ENCODE results near the gene RIBC1.
"Not testable (repeated sequence)": the region's sequence is repeated elsewhere in the genome, so short reads cannot be mapped to it uniquely, and the experiment has no call there.

RIBC1 gene

DNA sequence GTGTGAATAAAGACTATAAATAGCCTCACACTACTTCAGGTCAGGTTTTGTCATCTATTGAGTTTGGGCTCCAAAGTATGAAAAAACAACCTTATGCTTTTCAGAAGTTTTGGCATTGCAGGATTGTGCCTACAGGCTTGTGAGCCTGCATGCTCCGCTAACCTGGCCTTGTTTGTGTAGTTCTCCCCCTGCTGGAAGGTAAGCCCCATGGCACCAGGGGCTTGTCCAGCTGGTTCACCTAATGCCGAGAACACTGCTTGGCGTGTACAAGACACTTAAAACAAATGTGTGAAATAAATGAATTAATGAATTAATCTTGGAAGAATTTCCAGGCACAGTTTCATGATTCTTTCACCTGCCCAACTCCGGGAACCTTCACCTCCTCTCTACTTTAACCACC, 13.3 kb downstream of the RIBC1 start:
- DNase-seq (ENCODE audit: low read depth in 2 of 2, low spot score in 1 of 2) = no peak

DNA sequence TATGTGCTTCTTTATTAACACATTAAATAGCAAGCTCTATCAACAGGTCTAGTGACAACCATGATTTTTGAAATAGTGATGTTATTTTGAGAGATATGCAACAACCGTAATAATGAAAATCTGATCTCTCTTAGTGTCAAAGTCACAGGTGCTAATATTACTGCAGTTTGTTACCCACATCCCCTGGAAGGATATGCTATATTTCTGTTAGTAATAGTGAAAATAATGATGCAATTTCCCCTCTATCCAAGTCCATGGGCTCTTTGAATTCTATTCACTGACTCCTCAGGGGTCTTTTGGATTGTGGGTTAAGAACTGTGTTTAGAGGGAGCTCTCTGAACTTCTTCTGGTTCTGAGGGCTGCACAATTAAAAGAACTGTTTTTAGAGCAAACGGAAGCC, 14.5 kb downstream of the RIBC1 start:
- DNase-seq (ENCODE audit: low read depth in 2 of 2, low spot score in 1 of 2) = no peak

DNA sequence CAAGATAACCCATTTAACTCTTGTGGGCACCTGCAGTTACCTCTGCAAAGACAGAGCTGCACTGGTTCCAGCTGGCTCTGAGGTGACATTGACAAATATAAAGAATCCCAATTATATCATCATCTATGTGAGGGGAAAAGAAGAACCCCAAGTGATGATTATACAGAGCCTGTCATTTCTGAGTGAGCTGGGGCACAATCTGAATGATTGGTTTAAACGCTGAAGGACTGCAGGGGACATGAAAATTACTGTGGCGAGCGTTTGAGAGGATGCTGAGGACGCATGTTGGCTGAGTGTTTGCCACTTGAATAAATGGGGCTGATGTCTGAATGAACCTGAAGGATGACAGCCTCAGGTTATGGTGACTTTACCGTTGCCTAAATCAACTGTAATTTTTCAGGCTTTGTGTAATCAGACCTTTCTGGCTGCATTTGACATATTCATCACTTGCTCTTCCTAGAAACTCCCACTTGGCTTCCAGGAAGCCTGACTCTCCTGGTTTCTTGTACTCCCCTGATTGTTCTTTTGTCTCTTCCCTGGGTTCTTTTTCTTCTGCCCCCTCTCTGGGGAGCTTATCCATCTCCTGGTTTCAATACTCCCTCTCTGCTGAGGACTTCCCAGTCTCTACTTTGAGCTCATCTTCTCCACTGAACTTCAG, 15.6 kb downstream of the RIBC1 start:
- no peak for DNase-seq (ENCODE audit: low read depth in 2 of 2, low spot score in 1 of 2)

DNA sequence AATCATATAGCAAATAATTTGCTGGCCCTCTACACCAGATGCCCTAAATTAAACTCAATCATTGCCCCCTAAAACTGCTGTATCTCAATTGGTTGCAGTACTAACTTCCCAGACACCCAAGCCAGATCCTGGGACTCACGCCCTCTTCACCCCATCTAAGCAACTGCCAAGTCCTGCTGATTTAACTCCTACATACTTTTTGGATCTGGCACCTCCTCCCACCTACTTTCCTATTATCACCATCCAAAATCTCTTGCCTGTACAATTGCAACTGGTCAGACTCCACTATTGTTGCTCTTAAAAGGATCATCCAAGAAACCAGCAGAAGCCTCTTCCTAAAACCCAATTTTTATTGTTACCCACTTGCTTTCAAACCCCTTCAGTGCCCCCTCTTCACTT, 16.2 kb downstream of the RIBC1 start:
- no peak for DNase-seq (ENCODE audit: low read depth in 2 of 2, low spot score in 1 of 2)

DNA sequence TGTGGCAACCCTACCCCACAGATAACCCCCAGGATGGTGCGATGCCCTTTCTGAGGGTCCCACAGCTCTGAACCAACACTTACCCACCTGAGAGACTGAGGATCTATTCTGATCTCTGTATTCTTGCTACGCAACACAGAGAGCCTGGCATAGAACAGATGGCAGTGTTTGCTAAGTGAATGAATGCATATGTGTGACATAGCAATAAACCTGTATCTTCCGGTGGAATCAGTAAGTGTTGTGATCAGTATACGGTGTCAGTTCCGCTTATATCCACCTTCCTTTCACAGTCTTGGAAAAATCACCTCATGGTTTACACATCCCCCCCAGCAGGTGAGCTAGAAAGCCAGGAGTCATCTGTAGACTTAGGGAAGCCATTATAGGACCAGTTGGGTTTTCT, 17.4 kb downstream of the RIBC1 start:
- no peak for DNase-seq (ENCODE audit: low read depth in 2 of 2, low spot score in 1 of 2)

DNA sequence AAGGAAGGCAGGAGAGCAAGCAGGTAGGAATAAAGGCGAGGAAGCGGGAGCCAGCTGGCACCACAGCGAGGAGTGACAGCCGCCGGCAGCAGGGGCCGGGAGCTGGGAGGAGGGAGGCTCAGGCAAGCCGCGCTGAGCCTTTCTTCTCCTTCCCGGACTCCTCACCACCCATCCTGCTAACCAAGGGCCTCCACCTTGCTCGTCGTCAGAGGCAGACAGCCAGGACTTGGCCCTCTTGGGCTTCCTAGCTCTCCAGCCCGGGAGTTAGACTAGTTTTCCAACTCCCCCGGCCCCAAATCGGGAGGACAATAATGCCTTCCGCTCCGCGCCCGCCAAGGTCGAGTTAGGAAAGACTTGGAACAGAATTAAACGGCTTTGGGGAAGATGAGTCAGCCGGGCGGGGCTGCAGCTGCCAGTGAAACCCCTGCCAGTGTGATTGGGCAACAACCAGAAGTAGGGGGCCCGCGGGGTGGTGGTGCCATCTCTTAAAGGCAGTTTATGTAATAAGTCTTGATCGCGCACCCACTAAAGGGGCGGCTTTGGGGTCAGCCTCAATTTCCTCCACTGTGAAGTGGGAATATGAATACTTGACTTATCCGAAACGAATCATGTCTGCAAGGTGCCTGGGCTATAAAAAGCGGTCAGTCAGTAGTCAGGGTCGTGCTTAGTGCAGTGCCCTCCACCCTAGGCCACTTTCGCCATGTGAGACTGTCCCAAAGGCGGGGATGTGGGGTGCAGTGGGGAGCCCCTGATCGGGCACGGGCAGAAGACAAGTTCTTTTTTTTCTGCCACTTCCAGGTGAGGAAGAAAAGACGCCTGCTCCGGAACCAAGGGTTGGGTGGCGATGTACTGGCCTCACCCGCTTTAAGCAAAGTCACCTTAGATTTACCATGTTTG, 18.2 kb downstream of the RIBC1 start:
- DNase-seq (ENCODE audit: low read depth in 2 of 2, low spot score in 1 of 2) = no peak

DNA sequence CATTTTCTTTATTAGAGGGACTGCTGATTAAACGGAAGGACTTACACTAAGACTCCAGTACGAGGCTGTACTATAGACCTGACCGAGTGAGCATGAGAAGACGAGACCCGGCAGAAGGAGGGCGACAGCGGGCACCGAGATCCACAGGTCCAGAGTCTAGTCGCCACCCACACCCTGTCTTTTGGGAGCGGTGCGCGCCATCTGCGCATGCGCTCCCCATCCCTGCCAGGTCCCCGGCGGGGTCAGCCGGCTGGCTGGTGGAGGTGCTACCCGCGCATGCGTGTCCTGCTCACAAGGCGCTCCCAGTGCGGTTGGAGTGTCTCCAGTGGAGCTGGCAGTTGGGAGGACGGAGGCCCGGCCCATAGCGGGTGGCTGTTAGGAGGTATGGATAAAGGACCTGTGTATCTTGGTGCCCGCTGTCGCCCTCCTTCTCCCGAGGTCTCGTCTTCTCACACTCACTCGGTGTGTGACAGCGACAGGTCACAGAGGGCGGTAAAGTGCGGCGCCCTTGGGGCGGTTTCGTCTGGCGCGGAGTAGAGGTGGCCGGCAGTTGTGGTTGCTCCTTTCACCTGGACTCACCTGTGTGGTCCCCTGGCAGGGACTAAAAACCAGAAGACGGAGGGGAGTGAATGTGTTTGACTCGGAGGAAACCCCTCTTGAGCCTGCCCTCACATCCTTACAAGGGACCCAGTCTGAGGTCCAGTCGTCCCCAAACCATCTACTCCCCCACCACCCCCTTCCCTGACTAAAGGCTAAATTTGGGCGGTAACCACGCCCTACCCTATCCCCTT, 19.1 kb downstream of the RIBC1 start:
- DNase-seq (ENCODE audit: low read depth in 2 of 2, low spot score in 1 of 2) = peak; percentile 24 to 57

DNA sequence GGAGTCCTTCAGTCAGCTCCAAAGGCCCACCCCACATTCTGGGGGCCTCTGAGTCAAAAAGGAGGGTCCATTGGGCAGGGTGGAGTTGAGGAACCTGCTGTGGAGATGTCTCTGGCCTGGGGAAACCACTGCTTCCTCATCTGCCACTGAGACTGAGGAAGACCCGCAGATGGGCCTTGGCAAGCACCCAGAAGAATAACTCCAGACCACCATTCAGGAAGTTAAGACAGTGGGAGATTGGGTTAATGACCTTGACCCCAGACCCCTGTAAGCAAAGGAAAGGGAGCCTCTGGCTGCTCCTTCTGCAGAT, 19.6 kb downstream of the RIBC1 start:
- no peak for DNase-seq (ENCODE audit: low read depth in 2 of 2, low spot score in 1 of 2)

DNA sequence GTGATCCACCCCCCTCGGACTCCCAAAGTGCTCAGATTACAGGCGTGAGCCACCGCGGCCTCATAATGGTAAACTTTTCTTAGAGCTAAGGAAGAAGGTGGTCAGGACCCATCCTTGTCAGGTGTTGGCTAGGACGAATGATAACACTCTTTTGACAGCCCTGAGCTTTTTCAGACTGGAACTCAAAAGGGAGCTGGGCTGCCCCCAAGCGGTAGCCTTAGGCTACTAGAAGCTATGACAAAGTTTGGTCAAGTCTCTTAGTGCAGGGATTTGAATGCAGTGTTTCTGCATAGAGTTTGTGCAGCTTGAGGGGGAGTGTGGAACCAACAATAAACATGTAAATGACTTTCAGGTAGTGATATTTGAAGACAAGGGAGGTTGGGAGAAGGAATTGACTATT, 23.3 kb downstream of the RIBC1 start:
- DNase-seq (ENCODE audit: low read depth in 2 of 2, low spot score in 1 of 2) = no peak

DNA sequence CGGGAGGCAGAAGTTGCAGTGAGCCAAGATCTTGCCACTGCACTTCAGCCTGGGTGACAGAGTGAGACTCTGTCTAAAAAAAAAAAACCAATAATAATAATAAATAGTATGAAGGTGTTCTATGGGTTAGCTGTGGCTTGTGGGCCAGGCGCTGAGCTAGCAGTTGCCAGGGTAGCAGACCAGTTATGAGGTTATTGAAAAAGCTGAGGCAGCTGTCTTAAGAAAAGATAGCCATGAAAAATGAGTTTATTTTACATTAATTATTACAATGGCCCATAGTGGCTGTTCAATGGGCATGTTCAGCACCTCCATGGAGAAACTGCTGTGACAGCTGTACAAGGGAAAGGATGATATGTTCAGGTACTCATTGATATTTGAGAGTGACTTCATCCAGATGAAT, 24.8 kb downstream of the RIBC1 start:
- DNase-seq (ENCODE audit: low read depth in 2 of 2, low spot score in 1 of 2) = no peak

DNA sequence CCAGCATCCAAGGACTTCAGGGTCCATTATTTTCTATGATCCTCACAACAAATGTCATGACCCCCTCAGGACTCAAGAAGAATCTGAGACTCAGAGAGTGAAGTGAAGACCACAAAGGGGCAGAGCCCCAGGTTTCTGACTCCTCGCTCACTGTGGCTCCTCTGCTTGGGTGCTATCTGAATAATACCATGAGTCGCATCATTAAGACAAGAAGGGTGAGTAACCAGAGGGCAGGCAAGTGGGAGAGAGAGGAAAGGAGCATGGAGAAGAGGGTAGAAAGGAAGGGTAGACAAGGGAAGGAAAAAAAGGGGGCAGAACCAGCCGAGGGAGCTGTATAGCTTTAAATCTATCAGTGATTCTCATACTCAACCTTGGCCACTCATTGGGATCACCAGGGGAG, 27.0 kb downstream of the RIBC1 start:
- DNase-seq (ENCODE audit: low read depth in 2 of 2, low spot score in 1 of 2) = no peak

DNA sequence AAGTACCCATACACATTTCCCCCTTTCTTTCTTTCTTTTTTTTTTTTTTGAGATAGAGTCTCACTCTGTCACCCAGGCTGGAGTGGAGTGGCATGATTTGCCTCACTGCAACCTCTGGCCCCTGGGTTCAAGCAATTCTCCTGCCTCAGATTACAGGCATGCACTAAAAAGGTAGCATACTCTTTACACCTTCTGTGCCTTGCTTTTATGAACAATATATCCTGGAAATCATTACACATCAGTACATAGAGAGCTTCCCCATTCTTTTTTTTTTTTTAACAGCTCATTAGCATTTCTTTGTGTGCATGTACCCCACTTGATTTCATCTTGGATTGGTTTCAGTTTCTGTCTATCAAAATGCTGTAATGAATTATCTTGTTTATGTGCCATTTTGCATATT, 30.1 kb downstream of the RIBC1 start:
- no peak for DNase-seq (ENCODE audit: low read depth in 2 of 2, low spot score in 1 of 2)

DNA sequence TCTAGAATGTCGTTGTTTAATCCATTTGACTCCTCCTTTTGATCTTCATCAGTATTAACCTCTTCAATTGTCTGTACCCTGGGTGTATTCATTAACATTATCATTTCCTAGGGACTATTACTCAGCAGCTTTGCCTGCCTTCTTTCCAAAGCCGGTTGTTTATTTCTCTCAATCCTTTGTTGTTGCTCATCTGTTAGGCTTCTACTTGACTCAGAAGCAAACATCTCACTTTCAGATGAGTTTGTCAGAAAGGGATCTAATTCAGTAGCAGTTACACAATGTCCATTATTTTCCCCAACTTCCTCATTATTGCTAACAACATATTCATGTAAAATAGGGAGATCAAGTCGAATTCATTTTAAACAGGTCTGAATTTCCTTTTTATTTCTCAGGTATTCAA, 33.6 kb downstream of the RIBC1 start:
- DNase-seq (ENCODE audit: low read depth in 2 of 2, low spot score in 1 of 2) = no peak

DNA sequence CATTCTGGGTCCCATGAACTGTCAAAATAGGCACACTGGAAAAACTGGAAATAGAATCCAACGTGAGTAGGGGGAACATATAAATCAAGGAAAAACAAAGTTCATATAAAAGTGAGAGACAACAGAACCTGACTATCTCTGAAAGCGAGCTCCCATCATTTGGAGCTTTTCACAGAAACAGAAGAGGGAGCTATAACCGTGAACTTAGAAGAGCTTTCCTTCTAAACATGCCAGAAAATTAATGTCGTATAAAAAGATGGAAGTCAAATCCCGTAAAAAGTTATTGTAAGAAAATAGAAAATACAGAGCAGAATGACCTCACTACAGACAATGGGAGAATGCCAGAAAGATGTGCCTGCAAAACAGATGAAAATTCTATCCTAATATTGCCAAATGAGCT, 35.4 kb downstream of the RIBC1 start:
- DNase-seq (ENCODE audit: low read depth in 2 of 2, low spot score in 1 of 2) = no peak

DNA sequence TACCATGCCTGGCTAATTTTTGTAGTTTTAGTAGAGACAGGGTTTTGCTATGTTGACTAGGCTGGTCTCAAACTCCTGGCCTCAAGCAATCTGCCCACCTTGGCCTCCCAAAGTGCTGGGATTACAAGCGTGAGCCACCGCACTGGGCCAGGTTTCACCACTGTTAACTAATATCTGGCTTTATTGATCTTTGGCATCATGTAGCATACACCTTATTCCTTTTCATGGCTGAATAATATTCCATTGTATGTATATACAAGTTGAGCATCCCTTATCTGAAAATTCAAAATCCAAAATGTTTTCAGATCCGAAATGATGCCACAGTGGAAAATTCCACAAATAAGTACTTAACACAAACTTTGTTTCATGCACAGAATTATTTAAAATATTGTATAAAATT, 46.0 kb downstream of the RIBC1 start:
- DNase-seq (ENCODE audit: low read depth in 2 of 2, low spot score in 1 of 2) = not testable (repeated sequence)

DNA sequence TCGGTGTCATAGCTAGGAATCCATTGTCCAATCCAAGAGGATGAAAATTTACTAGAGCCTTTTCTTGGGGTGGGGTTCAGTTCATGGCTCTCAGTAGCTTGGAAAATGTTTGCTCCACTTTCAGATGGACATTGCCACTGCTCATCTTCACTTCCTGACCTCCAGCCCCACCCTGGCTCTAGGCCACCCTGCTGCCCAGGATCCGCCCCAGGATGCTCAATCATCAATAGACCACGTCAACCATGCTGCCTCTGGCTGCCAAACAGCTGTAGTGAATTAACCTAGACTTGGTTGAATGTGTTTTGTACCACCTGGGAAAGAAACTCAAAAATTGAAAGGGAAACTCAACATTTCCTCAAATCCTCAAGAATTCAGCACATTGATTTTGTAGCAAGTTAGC, 48.7 kb downstream of the RIBC1 start:
- no peak for DNase-seq (ENCODE audit: low read depth in 2 of 2, low spot score in 1 of 2)

DNA sequence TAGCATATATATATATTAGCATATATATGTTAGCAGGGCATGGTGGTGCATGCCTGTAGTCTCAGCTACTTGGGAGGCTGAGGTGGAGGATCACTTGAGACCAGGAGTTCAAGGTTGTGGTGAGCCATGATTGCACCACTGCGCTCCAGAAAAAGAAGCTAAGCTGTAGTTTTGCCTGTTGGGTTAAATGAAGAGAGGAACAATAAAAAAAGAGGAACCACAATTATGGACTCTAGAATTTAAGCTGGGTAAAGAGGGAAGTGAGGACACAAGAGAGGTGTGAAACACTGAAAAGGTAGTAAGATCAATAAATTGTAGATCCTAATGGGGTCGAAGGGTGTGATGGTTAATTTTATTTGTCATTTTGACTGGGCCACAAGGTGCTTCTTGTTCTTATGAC, 52.0 kb downstream of the RIBC1 start:
- DNase-seq (ENCODE audit: low read depth in 2 of 2, low spot score in 1 of 2) = no peak

DNA sequence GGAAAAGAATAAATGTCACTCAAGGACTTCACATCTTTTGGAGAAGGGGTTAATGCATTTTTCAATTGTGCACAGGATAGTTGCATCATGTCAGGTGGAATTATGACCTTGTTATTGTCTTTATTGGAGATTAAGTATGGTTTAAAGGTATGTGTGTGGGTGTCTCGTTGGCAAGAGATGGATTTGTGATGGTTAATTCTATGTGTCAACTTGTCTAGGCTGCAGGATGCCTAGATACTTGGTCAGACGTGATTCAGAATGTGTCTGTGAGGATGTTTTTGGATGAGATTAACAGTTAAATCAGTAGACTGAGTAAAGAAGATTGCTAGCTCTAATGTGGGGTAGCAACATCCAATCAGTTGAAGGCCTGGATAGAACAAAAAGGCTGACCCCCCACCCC, 53.7 kb downstream of the RIBC1 start:
- DNase-seq (ENCODE audit: low read depth in 2 of 2, low spot score in 1 of 2) = no peak

DNA sequence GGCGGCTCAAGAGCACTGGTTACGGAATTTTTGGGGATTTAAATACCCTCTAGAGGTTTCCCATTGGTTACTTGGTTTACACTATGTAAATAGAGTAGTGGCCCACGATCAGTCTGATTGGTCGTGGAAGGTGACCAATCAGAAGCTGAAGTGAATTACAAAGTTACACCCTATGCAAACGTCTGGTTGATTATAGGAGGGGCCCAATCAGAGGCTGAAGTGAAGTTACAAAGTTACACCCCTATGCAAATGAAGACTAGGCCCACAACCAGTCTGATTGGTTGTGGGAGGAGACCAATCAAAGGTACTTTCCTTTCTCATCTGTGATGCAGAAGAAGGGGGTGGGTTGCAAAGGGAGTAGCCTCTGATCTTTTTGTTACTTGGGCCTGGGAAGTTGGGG, 56.6 kb downstream of the RIBC1 start:
- DNase-seq (ENCODE audit: low read depth in 2 of 2, low spot score in 1 of 2) = no peak

Measured in stimulated activated CD8-positive, alpha-beta memory T cell treated with anti-CD3 and anti-CD28 coated beads, Interleukin-4, amount 100 ng/mL, for 4 hours (primary cell).